COR-L47 (cell line): ENCODE measurements around the gene MAGEA9B.
"Not testable (repeated sequence)": the region's sequence is repeated elsewhere in the genome, so short reads cannot be mapped to it uniquely, and the experiment has no call there.

Experiments
- DNase-seq: peaks from one replicate; lab custom pipeline; 2025; lab: John Stamatoyannopoulos, UW

The MAGEA9B gene, protein sequence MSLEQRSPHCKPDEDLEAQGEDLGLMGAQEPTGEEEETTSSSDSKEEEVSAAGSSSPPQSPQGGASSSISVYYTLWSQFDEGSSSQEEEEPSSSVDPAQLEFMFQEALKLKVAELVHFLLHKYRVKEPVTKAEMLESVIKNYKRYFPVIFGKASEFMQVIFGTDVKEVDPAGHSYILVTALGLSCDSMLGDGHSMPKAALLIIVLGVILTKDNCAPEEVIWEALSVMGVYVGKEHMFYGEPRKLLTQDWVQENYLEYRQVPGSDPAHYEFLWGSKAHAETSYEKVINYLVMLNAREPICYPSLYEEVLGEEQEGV

DNA sequence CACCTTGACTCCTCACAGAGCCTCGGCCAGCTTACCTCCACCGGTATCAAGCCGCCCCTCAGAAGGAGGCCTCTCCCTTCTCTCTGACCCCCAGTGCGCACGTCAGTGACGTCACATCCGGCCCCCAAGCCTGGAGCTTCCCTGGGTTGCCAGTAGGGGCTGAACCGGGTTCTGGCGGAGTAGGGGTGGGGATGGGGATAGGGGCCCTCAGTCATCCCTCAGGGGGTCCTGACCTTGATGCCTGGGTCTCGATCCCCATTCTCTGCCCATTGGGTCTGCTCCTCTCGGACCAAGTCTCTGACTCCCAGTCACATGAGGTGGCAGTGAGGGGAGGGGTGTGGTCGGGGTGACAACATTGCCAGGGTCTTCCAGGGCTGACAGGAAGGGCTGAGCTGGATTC, at the start of gene MAGEA9B:
TSS of gene MAGEA9B (minus strand) at position 101 of the 400 bp plus-strand sequence. CDS start 4,280 bp downstream, outside the sequence.
- DNase-seq: not testable (repeated sequence)

DNA sequence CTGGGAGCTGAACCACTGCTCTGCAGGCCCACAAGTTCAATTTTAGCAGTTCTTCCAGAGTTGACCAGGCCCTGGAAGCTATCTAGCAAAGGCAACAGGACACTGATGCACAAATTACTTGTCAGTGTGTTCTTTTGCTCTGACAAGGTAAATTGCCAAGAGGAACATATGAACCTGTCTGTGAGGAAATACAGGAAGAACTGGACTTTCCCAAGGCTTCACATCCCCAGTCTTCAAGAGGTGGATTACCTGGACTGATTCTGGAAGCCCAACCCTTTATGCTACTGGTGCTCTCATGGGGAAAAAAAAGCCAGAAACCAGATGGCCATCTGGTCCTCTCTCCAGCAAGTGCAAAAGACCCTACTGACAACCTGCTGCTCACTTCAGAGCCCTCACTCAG, 46.3 kb upstream of the MAGEA9B start:
- no peak for DNase-seq

- DNase-seq: peak; percentile 46
Measured at GRCh38 chrX:149631234-149632165, 44.2 kb upstream of the MAGEA9B start, which contains the start of gene TMEM185A. TMEM185A (minus strand) TSS chrX:149631792; CDS start chrX:149631580, 212 bp downstream.

DNA sequence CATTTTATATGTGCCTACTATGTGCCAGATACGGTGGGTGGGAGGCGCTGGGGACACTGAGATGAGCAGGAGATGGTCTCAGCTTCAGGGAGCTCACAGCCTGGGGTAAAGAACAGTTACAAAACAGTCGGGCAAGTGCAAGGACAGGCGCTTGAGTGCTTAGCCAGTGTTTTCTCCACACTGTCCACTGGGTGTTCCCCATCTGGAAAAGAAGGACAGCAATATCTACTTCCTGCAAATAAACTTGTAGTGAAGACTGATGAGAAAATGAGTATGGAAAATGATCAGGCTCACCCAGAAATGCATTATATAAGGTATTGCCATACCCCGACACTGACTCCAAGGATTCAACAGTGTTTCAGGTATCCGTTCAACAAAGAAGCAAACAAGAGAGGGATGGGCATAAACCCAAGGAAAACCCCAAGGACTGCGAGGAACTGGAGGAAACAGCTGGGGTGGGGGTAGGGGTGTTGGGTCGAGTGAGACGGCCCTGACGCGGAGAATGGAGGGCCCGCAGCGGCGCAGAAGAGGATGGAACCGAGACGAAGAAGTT, 43.5 kb upstream of the MAGEA9B start:
- DNase-seq: no peak

GRCh38 chrX:149629730-149630387, 42.6 kb upstream of the MAGEA9B start:
- DNase-seq: no peak

DNA sequence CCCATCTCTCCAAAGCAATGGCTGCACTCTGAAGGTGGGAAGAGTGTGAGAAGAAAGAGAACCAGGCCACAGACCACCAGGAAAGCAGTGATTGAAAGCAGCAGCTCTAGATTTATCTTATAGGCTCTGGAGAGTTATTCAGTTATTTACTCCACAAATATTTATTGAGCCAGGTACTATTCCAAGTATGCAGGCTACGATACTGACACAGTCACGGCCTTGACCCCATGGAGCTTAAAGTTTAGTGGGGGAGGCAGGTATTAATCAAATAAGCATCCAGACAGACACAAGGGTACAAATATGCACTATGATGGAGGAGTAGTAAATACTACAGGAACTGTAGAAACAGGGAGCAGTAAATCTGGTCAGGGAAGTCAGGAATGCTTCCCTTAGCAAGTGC, 41.5 kb upstream of the MAGEA9B start:
- DNase-seq: no peak

DNA sequence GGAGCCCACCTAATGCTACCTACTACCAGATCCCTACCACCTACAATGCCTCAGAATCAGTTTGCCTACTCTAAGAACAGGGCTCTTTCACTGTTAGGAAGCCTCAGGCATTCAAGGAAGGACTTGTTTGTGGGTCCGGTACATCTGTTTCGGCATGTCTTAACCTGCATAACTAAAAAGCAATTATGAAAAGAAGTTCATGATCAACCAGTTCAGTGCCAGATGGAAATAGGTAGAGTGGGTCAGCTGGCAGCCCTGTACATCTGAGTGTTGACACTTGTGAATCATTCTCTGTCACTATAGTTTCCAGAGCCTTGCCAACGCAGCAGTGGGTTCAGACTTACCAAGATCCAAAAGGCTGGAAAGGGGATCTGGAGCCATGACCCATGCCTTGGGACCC, 41.0 kb upstream of the MAGEA9B start:
- no peak for DNase-seq

DNA sequence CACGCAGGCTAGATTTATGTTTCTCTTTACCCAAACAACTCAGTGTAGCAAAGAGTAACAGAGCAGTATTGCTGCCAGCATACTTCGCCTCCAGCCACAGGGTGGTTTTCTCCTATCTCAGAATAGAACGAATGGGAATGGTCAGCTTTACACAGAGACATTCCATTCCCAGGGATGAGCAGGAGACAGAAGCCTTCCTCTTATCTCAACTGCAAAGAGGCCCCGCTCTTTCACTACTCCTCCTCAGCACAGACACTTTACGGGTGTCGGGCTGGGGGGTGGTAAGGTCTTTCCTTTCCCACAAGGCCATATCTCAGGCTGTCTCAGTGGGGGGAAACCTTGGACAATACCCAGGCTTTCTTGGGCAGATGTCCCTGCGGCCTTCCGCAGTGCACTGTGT, 39.6 kb upstream of the MAGEA9B start:
- DNase-seq: not testable (repeated sequence)

DNA sequence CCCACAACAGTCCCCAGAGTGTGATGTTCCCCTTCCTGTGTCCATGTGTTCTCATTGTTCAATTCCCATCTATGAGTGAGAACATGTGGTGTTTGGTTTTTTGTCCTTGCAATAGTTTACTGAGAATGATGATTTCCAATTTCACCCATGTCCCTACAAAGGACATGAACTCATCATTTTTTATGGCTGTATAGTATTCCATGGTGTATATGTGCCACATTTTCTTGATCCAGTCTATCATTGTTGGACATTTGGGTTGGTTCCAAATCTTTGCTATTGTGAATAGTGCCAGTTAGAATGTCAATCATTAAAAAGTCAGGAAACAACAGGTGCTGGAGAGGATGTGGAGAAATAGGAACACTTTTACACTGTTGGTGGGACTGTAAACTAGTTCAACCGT, 32.4 kb upstream of the MAGEA9B start:
- DNase-seq: not testable (repeated sequence)

GRCh38 chrX:149618871-149619270, 31.6 kb upstream of the MAGEA9B start:
- DNase-seq: no peak

GRCh38 chrX:149611623-149612175, 24.4 kb upstream of the MAGEA9B start:
- no peak for DNase-seq

GRCh38 chrX:149610511-149610910, 23.3 kb upstream of the MAGEA9B start:
- DNase-seq: no peak

DNA sequence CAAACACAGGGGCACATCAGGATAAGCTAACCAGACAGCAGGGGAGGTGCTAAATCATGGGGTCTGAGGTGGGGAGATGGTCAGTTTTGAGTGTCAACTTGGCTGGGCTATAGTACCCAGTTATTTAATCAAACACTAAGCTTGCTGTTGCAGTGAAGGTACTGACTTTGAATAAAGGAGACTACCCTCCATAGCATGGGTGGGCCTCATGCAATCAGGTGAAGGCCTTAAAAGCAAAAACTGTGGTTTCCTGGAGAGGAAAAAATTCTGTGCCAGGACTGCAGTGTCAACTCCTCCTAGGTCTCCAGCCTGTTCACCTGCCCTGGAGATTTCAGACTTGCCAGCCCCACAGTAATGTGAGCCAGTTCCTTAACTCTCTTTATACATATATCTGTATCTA, 20.4 kb upstream of the MAGEA9B start:
- no peak for DNase-seq

DNA sequence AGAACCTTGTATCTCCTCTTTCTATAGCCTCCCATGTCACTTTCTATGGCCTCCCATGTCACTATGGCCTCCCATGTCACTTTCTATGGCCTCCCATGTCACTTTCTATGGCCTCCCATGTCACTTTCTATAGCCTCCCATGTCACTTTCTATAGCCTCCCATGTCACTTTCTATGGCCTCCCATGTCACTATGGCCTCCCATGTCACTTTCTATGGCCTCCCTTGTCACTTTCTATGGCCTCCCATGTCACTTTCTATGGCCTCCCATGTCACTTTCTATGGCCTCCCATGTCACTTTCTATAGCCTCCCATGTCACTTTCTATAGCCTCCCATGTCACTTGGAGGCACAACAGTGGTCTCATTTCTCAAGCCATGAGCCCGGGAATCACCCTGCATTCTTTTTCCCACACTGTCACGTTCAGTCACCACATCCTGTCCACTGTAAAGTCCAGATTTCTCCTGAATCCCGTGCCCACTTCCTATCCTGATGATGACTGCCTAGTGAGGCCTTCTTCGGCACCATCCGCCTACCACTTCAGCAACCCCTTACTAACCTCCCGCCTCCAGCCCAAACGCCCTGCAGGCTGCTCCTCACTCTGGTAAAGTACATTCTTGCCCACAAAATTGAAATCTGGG, 18.1 kb upstream of the MAGEA9B start:
- DNase-seq: not testable (repeated sequence)

- not testable (repeated sequence) for DNase-seq
Measured at GRCh38 chrX:149598603-149599002, 11.3 kb upstream of the MAGEA9B start.

- DNase-seq: not testable (repeated sequence)
Measured at GRCh38 chrX:149595943-149596342, 8.7 kb upstream of the MAGEA9B start.

GRCh38 chrX:149595214-149595613, 8.0 kb upstream of the MAGEA9B start, which contains the start of gene HSFX2:
HSFX2 (minus strand) TSS chrX:149595314; CDS start chrX:149594700, 614 bp downstream.
- not testable (repeated sequence) for DNase-seq

- DNase-seq: not testable (repeated sequence)
Measured at GRCh38 chrX:149590993-149591392, 3.7 kb upstream of the MAGEA9B start.

DNA sequence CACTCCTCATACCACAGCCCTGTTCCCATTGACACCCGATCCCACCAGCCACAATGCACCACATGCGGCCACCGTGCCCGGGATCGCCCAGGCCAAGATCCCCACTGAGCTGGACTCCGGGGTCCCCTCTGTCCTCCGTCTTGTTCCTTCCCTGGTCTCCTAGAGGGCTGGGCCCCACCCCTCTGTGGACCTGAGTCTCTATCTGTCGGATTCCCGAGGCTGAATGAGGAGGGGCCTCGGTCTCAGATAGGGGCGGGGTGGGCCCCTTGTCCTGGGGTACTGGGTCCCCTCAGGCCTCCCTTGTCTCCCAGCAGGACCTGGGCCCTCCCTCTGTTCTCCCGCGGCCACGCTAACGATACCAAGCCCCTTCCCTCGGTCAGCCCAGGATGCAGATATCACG, 1.6 kb downstream of the MAGEA9B start:
- DNase-seq: not testable (repeated sequence)

DNA sequence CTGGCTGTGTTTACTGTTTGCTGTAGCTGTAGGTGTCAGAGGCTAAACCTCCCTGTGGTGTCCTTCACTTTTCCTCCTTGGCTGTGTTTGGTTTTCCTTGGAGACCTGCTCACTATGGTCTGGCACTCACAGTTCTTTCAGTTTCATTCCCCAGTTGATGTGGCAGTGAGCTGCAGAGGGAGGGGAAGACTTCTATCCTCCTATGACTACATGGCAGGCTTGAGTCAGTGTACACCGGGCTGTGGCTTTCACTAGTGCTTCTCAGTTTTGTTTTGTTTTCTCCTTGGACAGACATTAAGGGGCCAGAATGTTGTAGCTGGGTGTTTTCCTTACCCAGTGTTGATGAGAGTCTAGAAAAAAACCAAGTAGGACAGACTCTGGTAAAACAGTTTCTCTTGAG, 13.8 kb downstream of the MAGEA9B start:
- not testable (repeated sequence) for DNase-seq

- no peak for DNase-seq
Measured at GRCh38 chrX:149572743-149573142, 14.5 kb downstream of the MAGEA9B start.
